ENCODE data around the gene SGCA. TPM values are rescaled to one million over a fixed set of nuclear protein-coding genes. Genes with fewer than 3 reads are reported as not detected.
A peak's percentile ranks its signal among the peaks of the same experiment; 100 is the strongest.

SGCA gene
- total RNA-seq, 1 donor from 2014 or later = 137 TPM

GRCh38 chr17:50201276-50201854, 35.6 kb downstream of the SGCA start, which contains the start of gene COL1A1:
Gene COL1A1, minus strand, starts transcription at chr17:50201631. Its CDS starts 118 bp downstream, at chr17:50201513.
- TF ChIP-seq CTCF (IDR thresholded peaks at IDR 0.05; ENCODE audit: borderline replicate concordance) = no peak
- peak within 1 kb of the TSS; percentile 88 for H3K27ac ChIP-seq (replicated peaks)
- DNase-seq = peak; percentile 73
- H3K4me1 ChIP-seq = peaks cover 54% of the 10 kb centered on the region
- peak within 1 kb of the TSS; percentile 72 for H3K4me3 ChIP-seq
- H3K9me3 ChIP-seq (replicated peaks) = no peaks in the 10 kb centered on the region
- H3K36me3 ChIP-seq = peaks cover 17% of the 10 kb centered on the region
- intact Hi-C loops (cut with micrococcal nuclease) = loop anchor here (5.0 kb wide), 1 partner anchor 71 kb away; the partner anchor contains the start of gene TMEM92
- peaks cover 66% of the 10 kb centered on the region for H3K27me3 ChIP-seq (ENCODE audit: low read depth)

- intact Hi-C loops (cut with micrococcal nuclease) = loop anchor here (5.0 kb wide), 1 partner anchor 69 kb away; the partner anchor contains the start of gene TMEM92
- Histone ChIP-seq H3K27me3 (ENCODE audit: low read depth) (peaks cover 83% of the 10 kb centered on the region), H3K4me1 (peaks cover 51% of the 10 kb centered on the region)
Observed at GRCh38 chr17:50203086-50203485, 37.3 kb downstream of the SGCA start.

GRCh38 chr17:50203604-50204345, 38.0 kb downstream of the SGCA start:
- H3K9me3 ChIP-seq (replicated peaks) = no peaks in the 10 kb centered on the region
- no peak overlapping the region for H3K4me3 ChIP-seq
- H3K4me1 ChIP-seq = peaks cover 50% of the 10 kb centered on the region
- TF ChIP-seq CTCF (IDR thresholded peaks at IDR 0.05; ENCODE audit: borderline replicate concordance) = no peak
- no peak overlapping the region for H3K27ac ChIP-seq (replicated peaks)
- H3K27me3 ChIP-seq (ENCODE audit: low read depth) = peaks cover 90% of the 10 kb centered on the region
- no peak for DNase-seq
- no peaks in the 10 kb centered on the region for H3K36me3 ChIP-seq
- intact Hi-C loops (cut with micrococcal nuclease) = loop anchor here (5.0 kb wide), 1 partner anchor 69 kb away; the partner anchor contains the start of gene TMEM92

More at GRCh38 chr17:50203086-50203485, 37.3 kb downstream of the SGCA start:
- no peak for TF ChIP-seq CTCF (IDR thresholded peaks at IDR 0.05; ENCODE audit: borderline replicate concordance)
- Histone ChIP-seq H3K4me3 (no peak overlapping the region), H3K36me3 (peaks cover under 1% of the 10 kb centered on the region), H3K9me3 (replicated peaks) (no peaks in the 10 kb centered on the region), H3K27ac (replicated peaks) (no peak overlapping the region)
- DNase-seq = no peak

GRCh38 chr17:50204431-50204830, 38.6 kb downstream of the SGCA start:
- DNase-seq = no peak
- H3K36me3 ChIP-seq = no peaks in the 10 kb centered on the region
- H3K4me1 ChIP-seq = peaks cover 50% of the 10 kb centered on the region
- peaks cover 90% of the 10 kb centered on the region for H3K27me3 ChIP-seq (ENCODE audit: low read depth)
- no peak for TF ChIP-seq CTCF (IDR thresholded peaks at IDR 0.05; ENCODE audit: borderline replicate concordance)
- no peak overlapping the region for H3K4me3 ChIP-seq
- no peaks in the 10 kb centered on the region for H3K9me3 ChIP-seq (replicated peaks)
- H3K27ac ChIP-seq (replicated peaks) = no peak overlapping the region
- intact Hi-C loops (cut with micrococcal nuclease) = loop anchor here (5.0 kb wide), 1 partner anchor 68 kb away; the partner anchor contains the start of gene TMEM92

- intact Hi-C loops (cut with micrococcal nuclease) = no loop called here
- DNase-seq = peak; percentile 48
- Histone ChIP-seq H3K4me1 (peaks cover 48% of the 10 kb centered on the region), H3K27me3 (ENCODE audit: low read depth) (peaks cover 93% of the 10 kb centered on the region), H3K36me3 (no peaks in the 10 kb centered on the region), H3K4me3 (no peak overlapping the region), H3K27ac (replicated peaks) (peak overlapping the region; percentile 66), H3K9me3 (replicated peaks) (no peaks in the 10 kb centered on the region)
- TF ChIP-seq CTCF (IDR thresholded peaks at IDR 0.05; ENCODE audit: borderline replicate concordance) = no peak
Observed at GRCh38 chr17:50205111-50205962, 39.5 kb downstream of the SGCA start.
